Right kidney (tissue), 1 donor: ENCODE measurements around the gene ARHGEF17.

Experiments used
- DNase-seq: peaks from one replicate; pipeline ENCODE4 v3.0.0-alpha.2; 2016

ARHGEF17 gene

GRCh38 chr11:73392108-73393010 is 84.3 kb downstream of the ARHGEF17 start:
- DNase-seq, result no peak

GRCh38 chr11:73393011-73393380 is 84.9 kb downstream of the ARHGEF17 start:
- no peak for DNase-seq

- peak; percentile 58 for DNase-seq
These were observed 85.7 kb downstream of the ARHGEF17 start for GRCh38 chr11:73393479-73394415.

- DNase-seq, result no peak
These were observed 86.6 kb downstream of the ARHGEF17 start for GRCh38 chr11:73394416-73395296.

GRCh38 chr11:73395297-73396208 is 87.5 kb downstream of the ARHGEF17 start:
- no peak for DNase-seq

GRCh38 chr11:73396251-73396930 is 88.3 kb downstream of the ARHGEF17 start:
- no peak for DNase-seq

GRCh38 chr11:73396985-73397384 is 88.9 kb downstream of the ARHGEF17 start:
- DNase-seq, result no peak

- DNase-seq, result no peak
These were observed 89.5 kb downstream of the ARHGEF17 start for GRCh38 chr11:73397468-73398131.

- DNase-seq, result no peak
These were observed 90.1 kb downstream of the ARHGEF17 start for GRCh38 chr11:73398132-73398526.

GRCh38 chr11:73398721-73399120 is 90.6 kb downstream of the ARHGEF17 start:
- DNase-seq, result no peak

GRCh38 chr11:73399159-73399590 is 91.1 kb downstream of the ARHGEF17 start:
- DNase-seq, result no peak

GRCh38 chr11:73399636-73400035 is 91.6 kb downstream of the ARHGEF17 start:
- DNase-seq, result no peak

GRCh38 chr11:73400293-73400692 is 92.2 kb downstream of the ARHGEF17 start:
- DNase-seq, result no peak

- DNase-seq, result no peak
These were observed 93.3 kb downstream of the ARHGEF17 start for GRCh38 chr11:73401217-73401923.

- DNase-seq, result no peak
These were observed 94.1 kb downstream of the ARHGEF17 start for GRCh38 chr11:73401924-73402833.

- DNase-seq, result no peak
These were observed 94.7 kb downstream of the ARHGEF17 start for GRCh38 chr11:73402834-73403185.

- no peak for DNase-seq
These were observed 95.5 kb downstream of the ARHGEF17 start for GRCh38 chr11:73403541-73403940.

- DNase-seq, result peak; percentile 38
These were observed 96.0 kb downstream of the ARHGEF17 start for GRCh38 chr11:73404048-73404447.
